Esophagus muscularis mucosa (tissue), 4 donors: Measurements from ENCODE around the gene SALL2.

Experiments used
- CTCF ChIP-seq, 3 experiments: fragments of 200-600 bp in 2 of 3; fragments of 450-650 bp in 1 of 3; sonication (generic) in 2 of 3; IDR thresholded peaks; one replicate each; pipeline ENCODE4 v1.5.1; 2017 to 2019; ENCODE audit warnings: antibody characterized with exemption in 3 of 3, mild to moderate bottlenecking in 2 of 3, moderate library complexity in 1 of 3
- EP300 ChIP-seq: sonication (generic); formaldehyde crosslinking; IDR thresholded peaks from one replicate; pipeline ENCODE4 v1.6.1; 2017; ENCODE audit warnings: antibody characterized with exemption
- POLR2A ChIP-seq: fragments of 450-650 bp; IDR thresholded peaks from one replicate; pipeline ENCODE4 v1.6.1; 2017; ENCODE audit warnings: antibody characterized with exemption, moderate library complexity, mild to moderate bottlenecking, low read depth
- POLR2AphosphoS5 ChIP-seq, 2 donors: sonication (generic); formaldehyde crosslinking; IDR thresholded peaks; one replicate each; pipeline ENCODE4 v1.6.1; 2017; ENCODE audit warnings: antibody characterized with exemption in 2 of 2

- TF ChIP-seq POLR2A (no peak), CTCF (IDR thresholded peaks at IDR 0.05) (no peak), EP300 (no peak), POLR2AphosphoS5 (IDR thresholded peaks at IDR 0.05) (no peak)
Observed at GRCh38 chr14:21541413-21542074, 15.4 kb upstream of the SALL2 start.
